ENCODE measurements around the gene ZNF319. TPM values are rescaled to one million over a fixed set of nuclear protein-coding genes. Genes with fewer than 3 reads are reported as not detected.
A peak's percentile ranks its signal among the peaks of the same experiment; 100 is the strongest.

Gene ZNF319
- polyA plus RNA-seq, 3 donors: 1.9 to 11.5 (median 4.7) TPM

DNA sequence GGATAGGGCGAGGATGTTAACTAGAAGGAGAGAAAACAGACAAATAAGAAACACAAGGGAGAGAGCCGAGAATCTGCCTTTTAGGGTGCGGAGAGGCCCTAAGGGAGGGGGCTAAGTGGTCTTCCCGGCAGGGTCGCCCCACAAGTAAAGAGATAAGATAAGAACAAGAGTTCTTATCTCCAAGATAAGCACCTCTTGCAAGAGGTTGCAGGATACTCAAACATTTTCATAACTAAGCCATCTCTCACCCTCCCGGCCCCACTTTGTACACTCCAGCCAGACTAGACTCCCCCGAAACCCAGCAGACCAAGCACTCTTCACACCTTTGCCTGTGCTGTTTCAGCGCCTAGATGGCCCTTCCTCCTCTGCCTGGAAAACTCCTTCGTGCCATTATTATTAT lies 14.3 kb downstream of the ZNF319 start:
- H3K4me3 Mint-ChIP-seq: peak overlapping the region in 1 of 2 donors; percentile 69
- Histone ChIP-seq H3K36me3 (replicated peaks in 1 of 2; ENCODE audit: control insufficient read depth in 1 of 2, insufficient read depth in 2 of 2, low read length in 2 of 2) (no peaks in the 10 kb centered on the region), H3K79me2 (ENCODE audit: insufficient read depth, low read length) (no peaks in the 10 kb centered on the region), H3K27ac (ENCODE audit: low read depth in 1 of 2, low read length in 2 of 2) (no peak overlapping the region), H3K4me2 (replicated peaks; ENCODE audit: extremely low read depth, low read length, poor library complexity, severe bottlenecking) (no peak overlapping the region), H3K9ac (ENCODE audit: insufficient read depth, low read length, poor library complexity, severe bottlenecking) (no peak overlapping the region), H3K9me3 (replicated peaks in 1 of 2; ENCODE audit: control insufficient read depth in 1 of 2, insufficient read depth in 1 of 2, low read length in 2 of 2) (no peaks in the 10 kb centered on the region), H2AFZ (ENCODE audit: insufficient read depth, low read depth, low read length, poor library complexity, severe bottlenecking) (no peak overlapping the region), H4K20me1 (ENCODE audit: insufficient read depth, low read length) (no peaks in the 10 kb centered on the region), H3K27me3 (ENCODE audit: control insufficient read depth in 2 of 2, insufficient read depth in 2 of 2, low read length in 2 of 2) (peaks cover 0 to 25% of the 10 kb centered on the region in 2 donors), H3K4me1 (ENCODE audit: control insufficient read depth in 1 of 2, insufficient read depth in 2 of 2, low read length in 2 of 2) (peaks cover 13 to 15% of the 10 kb centered on the region in 2 donors), H3K4me3 (replicated peaks in 1 of 3; ENCODE audit: low read depth in 2 of 3, low read length in 3 of 3) (no peak overlapping the region)
- no peak for DNase-seq
- peak overlapping the region in 1 of 7 donors; percentile 66 for H3K27ac Mint-ChIP-seq
- H3K4me1 Mint-ChIP-seq: peaks cover 11% of the 10 kb centered on the region
- TF ChIP-seq, protein P1, sequence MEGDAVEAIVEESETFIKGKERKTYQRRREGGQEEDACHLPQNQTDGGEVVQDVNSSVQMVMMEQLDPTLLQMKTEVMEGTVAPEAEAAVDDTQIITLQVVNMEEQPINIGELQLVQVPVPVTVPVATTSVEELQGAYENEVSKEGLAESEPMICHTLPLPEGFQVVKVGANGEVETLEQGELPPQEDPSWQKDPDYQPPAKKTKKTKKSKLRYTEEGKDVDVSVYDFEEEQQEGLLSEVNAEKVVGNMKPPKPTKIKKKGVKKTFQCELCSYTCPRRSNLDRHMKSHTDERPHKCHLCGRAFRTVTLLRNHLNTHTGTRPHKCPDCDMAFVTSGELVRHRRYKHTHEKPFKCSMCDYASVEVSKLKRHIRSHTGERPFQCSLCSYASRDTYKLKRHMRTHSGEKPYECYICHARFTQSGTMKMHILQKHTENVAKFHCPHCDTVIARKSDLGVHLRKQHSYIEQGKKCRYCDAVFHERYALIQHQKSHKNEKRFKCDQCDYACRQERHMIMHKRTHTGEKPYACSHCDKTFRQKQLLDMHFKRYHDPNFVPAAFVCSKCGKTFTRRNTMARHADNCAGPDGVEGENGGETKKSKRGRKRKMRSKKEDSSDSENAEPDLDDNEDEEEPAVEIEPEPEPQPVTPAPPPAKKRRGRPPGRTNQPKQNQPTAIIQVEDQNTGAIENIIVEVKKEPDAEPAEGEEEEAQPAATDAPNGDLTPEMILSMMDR (IDR thresholded peaks at IDR 0.05): no peak
- H3K27me3 Mint-ChIP-seq (ENCODE audit: low read depth in 3 of 3): peaks cover 31 to 37% (median 36%) of the 10 kb centered on the region in 3 donors
- intact Hi-C loops (cut with micrococcal nuclease): no loop called here
- 100% methylated on average over 1 of the region's 9 CpGs for WGBS (ENCODE audit: insufficient coverage)
- H3K9me3 Mint-ChIP-seq: peaks cover 0 to 19% (median 2%) of the 10 kb centered on the region in 7 donors
- peaks cover 0 to 2% of the 10 kb centered on the region in 2 donors for H3K36me3 Mint-ChIP-seq

DNA sequence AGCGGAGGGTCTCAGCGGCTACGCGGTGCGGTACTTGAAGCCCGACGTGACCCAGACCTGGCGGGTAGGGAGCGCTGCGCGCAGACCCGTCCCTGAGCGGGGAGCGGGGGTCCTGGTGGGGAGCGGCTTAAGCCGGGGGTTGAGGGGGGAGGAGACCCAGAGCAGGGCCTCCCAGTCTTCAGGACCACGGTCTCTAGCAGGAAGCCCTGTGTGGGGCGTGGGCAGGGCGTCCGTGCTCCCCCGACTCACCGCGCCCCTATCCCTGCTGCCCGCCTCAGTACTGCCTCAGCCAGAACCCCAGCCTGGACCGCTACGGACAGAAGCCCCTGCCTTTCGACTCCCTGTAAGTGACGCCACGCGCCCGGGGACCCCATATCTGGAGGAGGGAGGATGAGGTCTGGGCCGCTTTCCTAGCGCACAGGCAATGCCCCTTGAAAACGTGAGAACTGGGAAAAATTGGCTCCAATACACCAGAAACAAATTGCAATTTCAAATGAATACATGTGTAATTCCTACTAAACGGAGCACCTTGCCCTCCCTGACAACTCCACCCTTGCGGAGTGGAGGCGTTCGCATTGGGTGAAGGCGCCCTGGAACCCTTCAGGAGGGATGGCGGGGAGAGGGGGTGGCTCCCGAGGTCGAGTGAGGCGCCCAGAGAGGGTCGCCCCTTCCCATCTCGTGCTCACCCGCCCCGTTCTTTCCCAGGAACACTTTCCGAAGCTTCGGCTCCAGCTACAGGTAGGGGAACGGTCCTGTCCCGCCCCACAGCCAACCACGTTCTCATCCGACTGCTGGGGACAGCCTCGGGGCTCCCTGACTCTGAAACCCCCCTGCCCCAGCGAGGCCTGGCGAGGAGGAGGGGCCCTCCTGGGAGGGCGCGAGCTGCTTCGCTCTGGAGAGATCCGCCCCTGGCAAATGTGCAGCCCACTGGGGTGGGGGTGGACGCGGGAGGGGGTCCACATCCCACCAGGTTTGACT lies 15.0 kb downstream of the ZNF319 start:
- TF ChIP-seq, protein P1 (IDR thresholded peaks at IDR 0.05): no peak
- 37% methylated on average over 35 of the region's 62 CpGs for WGBS (ENCODE audit: insufficient coverage)

More for the DNA sequence above, 15.0 kb downstream of the ZNF319 start:
- Histone ChIP-seq H4K20me1 (ENCODE audit: insufficient read depth, low read length) (no peaks in the 10 kb centered on the region), H3K4me1 (ENCODE audit: control insufficient read depth in 1 of 2, insufficient read depth in 2 of 2, low read length in 2 of 2) (peaks cover 13 to 15% of the 10 kb centered on the region in 2 donors), H3K27me3 (ENCODE audit: control insufficient read depth in 2 of 2, insufficient read depth in 2 of 2, low read length in 2 of 2) (peaks cover 0 to 25% of the 10 kb centered on the region in 2 donors), H3K36me3 (replicated peaks in 1 of 2; ENCODE audit: control insufficient read depth in 1 of 2, insufficient read depth in 2 of 2, low read length in 2 of 2) (no peaks in the 10 kb centered on the region), H3K4me2 (replicated peaks; ENCODE audit: extremely low read depth, low read length, poor library complexity, severe bottlenecking) (peak overlapping the region; percentile 86), H2AFZ (ENCODE audit: insufficient read depth, low read depth, low read length, poor library complexity, severe bottlenecking) (peak overlapping the region; percentile 91), H3K4me3 (replicated peaks in 1 of 3; ENCODE audit: low read depth in 2 of 3, low read length in 3 of 3) (peak overlapping the region; percentile 20 to 75 (median 37)), H3K27ac (ENCODE audit: low read depth in 1 of 2, low read length in 2 of 2) (no peak overlapping the region), H3K9ac (ENCODE audit: insufficient read depth, low read length, poor library complexity, severe bottlenecking) (peak overlapping the region; percentile 59), H3K9me3 (replicated peaks in 1 of 2; ENCODE audit: control insufficient read depth in 1 of 2, insufficient read depth in 1 of 2, low read length in 2 of 2) (no peaks in the 10 kb centered on the region), H3K79me2 (ENCODE audit: insufficient read depth, low read length) (no peaks in the 10 kb centered on the region)
- DNase-seq: no peak
- Mint-ChIP-seq H3K27me3 (ENCODE audit: low read depth in 3 of 3) (peaks cover 31 to 37% (median 36%) of the 10 kb centered on the region in 3 donors), H3K27ac (peak overlapping the region in 2 of 7 donors; percentile 13 to 30), H3K4me3 (peak overlapping the region; percentile 84 to 92), H3K36me3 (peaks cover 0 to 2% of the 10 kb centered on the region in 2 donors), H3K9me3 (peaks cover 0 to 19% (median 2%) of the 10 kb centered on the region in 7 donors), H3K4me1 (peaks cover 11% of the 10 kb centered on the region)
- intact Hi-C loops (cut with micrococcal nuclease): loop anchor here in 1 of 2 donors (2.0 kb wide), 1 partner anchor 13 kb away; no protein-coding TSS in a partner anchor

Data from CD14-positive monocyte (primary cell).